Uterus (tissue), 4 donors: ENCODE data around the gene HADHB. TPM values are rescaled to one million over a fixed set of nuclear protein-coding genes. Genes with fewer than 3 reads are reported as not detected.

Experiments
- DNase-seq, 2 donors: peaks; one replicate each; pipeline ENCODE4 v3.0.0-alpha.2; 2019 to 2020
- H3K27ac ChIP-seq, 2 donors: fragments of 200-600 bp; sonication (generic); 1 replicate in 1 of 2; 2 replicates in 1 of 2; pipeline ENCODE4 v1.5.1; 2016 to 2018
- H3K27me3 ChIP-seq, 2 donors: fragments of 200-600 bp; sonication (generic); one replicate each; pipeline ENCODE4 v1.5.1; 2018 to 2019; ENCODE audit warnings: control low read depth in 1 of 2
- H3K36me3 ChIP-seq, 2 donors: fragments of 200-600 bp; sonication (generic); one replicate each; pipeline ENCODE4 v1.5.1; 2019; ENCODE audit warnings: control low read depth in 1 of 2
- H3K4me1 ChIP-seq, 2 donors: fragments of 200-600 bp; sonication (generic); one replicate each; pipeline ENCODE4 v1.5.1; 2018 to 2019; ENCODE audit warnings: control low read depth in 1 of 2
- H3K4me3 ChIP-seq, 2 donors: fragments of 200-600 bp; sonication (generic); 1 replicate in 1 of 2; 2 replicates in 1 of 2; pipeline ENCODE4 v1.5.1; 2018 to 2019; ENCODE audit warnings: mild to moderate bottlenecking in 1 of 2
- H3K9me3 ChIP-seq, 2 donors: fragments of 200-600 bp; sonication (generic); one replicate each; pipeline ENCODE4 v1.5.1; 2019; ENCODE audit warnings: control low read depth in 1 of 2
- POLR2A ChIP-seq, 2 donors: fragments of 450-650 bp; IDR thresholded peaks; one replicate each; pipeline ENCODE4 v1.6.1; 2016; ENCODE audit warnings: antibody characterized with exemption in 2 of 2, mild to moderate bottlenecking in 1 of 2, moderate library complexity in 1 of 2
- intact Hi-C: fragments of 100-400 bp; cut with DNase I; formaldehyde crosslinking; loops from one replicate; pipeline ENCODE4 v1.15.1; 2023; ENCODE audit warnings: low total_unique reads
- total RNA-seq, 4 donors: library from RNA; depleted of rRNA in 3 of 4; stranded (reverse); fragments of >200 nt in 3 of 4; gene quantifications; one replicate each; pipeline versions ENCODE4 v1.1.0 to v1.2.4, GENCODE V29; 2014 to 2023
- TF ChIP-seq, protein P1 (sequence below), 4 experiments: fragments of 200-600 bp in 2 of 4; fragments of 450-650 bp in 2 of 4; sonication (generic) in 2 of 4; IDR thresholded peaks; one replicate each; pipeline ENCODE4 v1.5.1; 2016 to 2019; ENCODE audit warnings: antibody characterized with exemption in 4 of 4, mild to moderate bottlenecking in 2 of 4, moderate library complexity in 1 of 4
- donor health status: DM: yes; HTN: yes; CAD: no.

Gene HADHB
- total RNA-seq, 4 donors from 2014 or later: 45.3 to 126 (median 82.5) TPM

DNA sequence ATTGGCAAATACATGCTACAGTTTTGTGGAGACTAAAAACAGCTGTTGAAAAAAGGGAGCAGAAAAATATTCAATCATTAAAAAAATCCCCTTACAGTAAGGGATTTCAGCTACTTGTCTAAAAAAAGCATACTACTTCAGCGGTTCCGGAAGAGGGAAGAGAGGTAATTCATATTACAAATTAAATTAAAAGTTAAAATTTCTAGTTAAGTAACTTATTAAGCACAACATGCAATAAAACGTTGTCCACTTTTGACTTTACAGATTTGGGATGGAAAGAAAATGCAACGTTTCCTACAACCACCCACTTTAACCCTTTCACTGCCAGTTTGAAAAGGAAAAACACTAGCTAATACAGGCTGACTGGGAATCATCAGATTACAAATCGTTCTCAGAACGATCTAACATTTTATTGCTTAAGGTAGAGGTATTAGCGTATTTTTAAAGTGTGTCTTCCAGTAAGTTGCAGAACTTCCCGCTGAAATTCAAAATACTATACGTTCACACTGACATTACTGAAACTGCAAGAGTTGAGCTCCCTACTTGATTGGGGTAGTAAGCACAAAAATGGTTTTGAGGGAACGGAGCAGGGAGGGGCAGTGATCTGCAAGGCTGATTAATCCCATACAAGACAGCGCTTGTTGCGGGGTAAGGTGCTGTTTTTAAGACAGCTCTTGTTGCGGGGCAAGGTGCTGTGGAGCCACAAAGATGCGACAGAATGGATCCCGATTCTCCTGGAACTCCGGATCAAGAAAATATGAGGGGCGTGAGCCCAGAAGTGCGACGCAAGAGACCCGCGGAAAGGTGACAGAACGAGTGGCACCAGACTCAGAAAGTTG is 1.1 kb upstream of the HADHB start:
- intact Hi-C loops: no loop called here
- peak overlapping the region; percentile 71 to 78 for H3K4me3 ChIP-seq
- no peak for DNase-seq
- no peaks in the 10 kb centered on the region for H3K27me3 ChIP-seq
- no peaks in the 10 kb centered on the region for H3K36me3 ChIP-seq
- H3K9me3 ChIP-seq: no peaks in the 10 kb centered on the region
- H3K4me1 ChIP-seq: no peaks in the 10 kb centered on the region
- peak overlapping the region; percentile 90 to 97 for H3K27ac ChIP-seq
- no peak for TF ChIP-seq POLR2A (IDR thresholded peaks at IDR 0.05)
- TF ChIP-seq, protein P1, sequence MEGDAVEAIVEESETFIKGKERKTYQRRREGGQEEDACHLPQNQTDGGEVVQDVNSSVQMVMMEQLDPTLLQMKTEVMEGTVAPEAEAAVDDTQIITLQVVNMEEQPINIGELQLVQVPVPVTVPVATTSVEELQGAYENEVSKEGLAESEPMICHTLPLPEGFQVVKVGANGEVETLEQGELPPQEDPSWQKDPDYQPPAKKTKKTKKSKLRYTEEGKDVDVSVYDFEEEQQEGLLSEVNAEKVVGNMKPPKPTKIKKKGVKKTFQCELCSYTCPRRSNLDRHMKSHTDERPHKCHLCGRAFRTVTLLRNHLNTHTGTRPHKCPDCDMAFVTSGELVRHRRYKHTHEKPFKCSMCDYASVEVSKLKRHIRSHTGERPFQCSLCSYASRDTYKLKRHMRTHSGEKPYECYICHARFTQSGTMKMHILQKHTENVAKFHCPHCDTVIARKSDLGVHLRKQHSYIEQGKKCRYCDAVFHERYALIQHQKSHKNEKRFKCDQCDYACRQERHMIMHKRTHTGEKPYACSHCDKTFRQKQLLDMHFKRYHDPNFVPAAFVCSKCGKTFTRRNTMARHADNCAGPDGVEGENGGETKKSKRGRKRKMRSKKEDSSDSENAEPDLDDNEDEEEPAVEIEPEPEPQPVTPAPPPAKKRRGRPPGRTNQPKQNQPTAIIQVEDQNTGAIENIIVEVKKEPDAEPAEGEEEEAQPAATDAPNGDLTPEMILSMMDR (IDR thresholded peaks at IDR 0.05): no peak

DNA sequence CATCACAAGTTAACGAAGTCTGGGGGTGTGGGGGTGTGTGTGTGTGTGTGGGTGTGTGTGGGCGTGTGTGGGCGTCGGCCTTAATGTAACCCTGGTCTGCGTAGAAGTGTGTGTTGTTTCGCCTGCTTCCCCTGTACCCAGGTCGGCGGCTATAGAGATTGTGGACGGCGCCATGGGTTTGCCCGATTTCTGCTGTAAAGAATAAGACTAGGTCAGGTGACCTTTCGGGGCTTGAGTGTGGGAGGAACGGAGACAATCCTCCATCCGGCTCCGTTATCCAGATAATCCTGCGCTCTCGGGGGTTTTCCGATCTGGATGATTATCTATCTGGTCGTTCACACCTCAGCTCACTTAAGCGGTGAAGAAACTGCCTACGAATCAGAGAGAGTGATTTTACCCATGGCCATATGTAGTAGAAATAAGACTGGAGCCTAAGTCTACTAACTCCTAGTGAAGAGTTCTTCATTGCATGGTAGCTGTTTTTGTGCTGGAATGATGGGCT is 543 bp downstream of the HADHB start:
- peak overlapping the region; percentile 90 to 97 for H3K27ac ChIP-seq
- no peaks in the 10 kb centered on the region for H3K36me3 ChIP-seq
- intact Hi-C loops: no loop called here
- H3K27me3 ChIP-seq: no peaks in the 10 kb centered on the region
- no peak for TF ChIP-seq POLR2A (IDR thresholded peaks at IDR 0.05)
- TF ChIP-seq, protein P1 (IDR thresholded peaks at IDR 0.05): no peak
- no peaks in the 10 kb centered on the region for H3K9me3 ChIP-seq
- no peak for DNase-seq
- no peaks in the 10 kb centered on the region for H3K4me1 ChIP-seq
- peak overlapping the region; percentile 71 to 78 for H3K4me3 ChIP-seq

DNA sequence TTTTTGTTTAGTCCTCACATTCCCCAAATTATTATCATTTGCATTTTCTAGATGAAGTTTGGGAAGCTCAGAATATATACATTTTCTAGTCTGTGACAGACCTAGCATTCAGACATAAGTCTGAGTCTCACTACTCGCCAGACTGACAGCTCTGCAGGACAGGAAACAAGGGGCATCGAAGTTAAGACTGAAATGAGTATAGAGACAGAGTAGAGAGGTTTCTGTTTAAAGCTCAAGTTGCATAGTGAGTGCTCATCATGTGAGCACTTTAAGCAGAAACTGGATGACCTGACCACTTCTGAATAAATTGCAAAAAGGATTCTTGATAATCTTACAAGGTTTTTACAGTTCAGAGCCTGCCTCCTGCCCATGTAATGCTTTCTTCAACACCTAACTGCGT is 1.1 kb downstream of the HADHB start:
- no peak for TF ChIP-seq POLR2A (IDR thresholded peaks at IDR 0.05)
- TF ChIP-seq, protein P1 (IDR thresholded peaks at IDR 0.05): no peak
- Histone ChIP-seq H3K4me3 (peak overlapping the region; percentile 71 to 78), H3K27me3 (no peaks in the 10 kb centered on the region), H3K27ac (peak overlapping the region in 1 of 2 donors; percentile 97), H3K36me3 (no peaks in the 10 kb centered on the region), H3K4me1 (no peaks in the 10 kb centered on the region), H3K9me3 (no peaks in the 10 kb centered on the region)
- DNase-seq: no peak
- intact Hi-C loops: no loop called here

DNA sequence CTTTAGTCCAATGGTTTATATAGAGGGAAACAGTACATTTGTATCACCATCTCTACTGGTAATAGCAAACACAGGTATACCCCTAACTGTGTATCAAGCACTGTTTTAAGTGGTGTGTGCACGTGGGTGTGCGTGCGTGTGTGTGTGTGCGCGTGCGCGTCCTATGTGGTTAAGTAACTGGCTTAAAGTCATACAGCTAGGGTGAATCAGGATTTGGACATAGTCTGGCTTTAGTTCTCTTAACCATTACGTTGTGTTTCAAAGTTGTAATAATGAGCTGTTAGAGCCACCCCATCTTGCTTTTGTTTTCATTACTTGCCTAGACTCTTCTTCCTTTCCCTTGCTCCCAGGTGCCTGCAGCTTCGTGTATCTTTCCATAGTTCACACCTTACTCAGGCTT is 2.1 kb downstream of the HADHB start:
- peak in 1 of 2 donors; percentile 25 for DNase-seq
- Histone ChIP-seq H3K36me3 (no peaks in the 10 kb centered on the region), H3K27ac (no peak overlapping the region), H3K27me3 (no peaks in the 10 kb centered on the region), H3K4me1 (no peaks in the 10 kb centered on the region), H3K4me3 (no peak overlapping the region), H3K9me3 (no peaks in the 10 kb centered on the region)
- TF ChIP-seq, protein P1 (IDR thresholded peaks at IDR 0.05): no peak
- TF ChIP-seq POLR2A (IDR thresholded peaks at IDR 0.05): no peak
- intact Hi-C loops: no loop called here

DNA sequence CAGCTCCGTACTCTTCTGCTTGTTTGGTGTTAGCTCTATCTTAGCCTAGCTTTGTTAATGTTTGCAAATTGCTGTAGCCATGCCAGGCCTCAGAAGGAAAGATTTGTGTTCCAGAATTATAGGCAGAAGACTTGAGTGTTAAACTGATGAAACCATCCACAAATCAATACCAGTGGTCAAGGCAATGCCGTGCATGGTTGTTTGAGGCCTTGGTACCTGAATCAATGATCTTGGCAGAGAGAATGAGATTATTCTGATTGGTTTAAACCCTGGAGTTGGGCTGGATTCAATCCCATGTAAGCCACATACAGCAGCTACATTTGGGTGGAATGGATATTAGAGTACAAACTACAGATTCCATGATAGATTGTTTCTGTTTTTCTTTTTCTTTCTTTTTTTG is 4.9 kb downstream of the HADHB start:
- no peaks in the 10 kb centered on the region for H3K9me3 ChIP-seq
- intact Hi-C loops: no loop called here
- no peak overlapping the region for H3K27ac ChIP-seq
- H3K36me3 ChIP-seq: no peaks in the 10 kb centered on the region
- TF ChIP-seq, protein P1 (IDR thresholded peaks at IDR 0.05): no peak
- TF ChIP-seq POLR2A (IDR thresholded peaks at IDR 0.05): no peak
- H3K27me3 ChIP-seq: no peaks in the 10 kb centered on the region
- H3K4me1 ChIP-seq: no peaks in the 10 kb centered on the region
- DNase-seq: no peak
- H3K4me3 ChIP-seq: no peak overlapping the region
